NK-92 (cell line): ENCODE measurements around the gene EGR4.
"Not testable (repeated sequence)": the region's sequence is repeated elsewhere in the genome, so short reads cannot be mapped to it uniquely, and the experiment has no call there.

Experiments
- DNase-seq: peaks from one replicate; lab custom pipeline; 2025; ENCODE audit not compliant: unreplicated experiment; lab: John Stamatoyannopoulos, UW

EGR4 gene

DNA sequence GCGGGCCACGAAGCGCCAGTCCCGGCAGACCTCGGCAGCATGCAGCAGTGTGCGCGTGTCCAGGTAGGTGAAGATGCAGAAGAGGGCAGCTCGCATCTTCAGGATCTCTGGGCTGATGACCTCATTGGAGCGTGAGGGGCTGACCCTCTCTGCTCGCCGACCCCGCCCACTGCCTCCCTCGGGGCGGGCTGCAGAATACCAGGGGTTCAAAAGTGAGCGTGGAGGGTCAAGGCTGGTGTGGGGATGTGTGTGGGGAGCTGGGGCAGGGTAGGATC lies 29.1 kb downstream of the EGR4 start:
- DNase-seq, result no peak

- DNase-seq, result no peak
These were observed 29.6 kb downstream of the EGR4 start for GRCh38 chr2:73263540-73264331.

GRCh38 chr2:73262691-73263429 lies 30.5 kb downstream of the EGR4 start:
- DNase-seq, result not testable (repeated sequence)

DNA sequence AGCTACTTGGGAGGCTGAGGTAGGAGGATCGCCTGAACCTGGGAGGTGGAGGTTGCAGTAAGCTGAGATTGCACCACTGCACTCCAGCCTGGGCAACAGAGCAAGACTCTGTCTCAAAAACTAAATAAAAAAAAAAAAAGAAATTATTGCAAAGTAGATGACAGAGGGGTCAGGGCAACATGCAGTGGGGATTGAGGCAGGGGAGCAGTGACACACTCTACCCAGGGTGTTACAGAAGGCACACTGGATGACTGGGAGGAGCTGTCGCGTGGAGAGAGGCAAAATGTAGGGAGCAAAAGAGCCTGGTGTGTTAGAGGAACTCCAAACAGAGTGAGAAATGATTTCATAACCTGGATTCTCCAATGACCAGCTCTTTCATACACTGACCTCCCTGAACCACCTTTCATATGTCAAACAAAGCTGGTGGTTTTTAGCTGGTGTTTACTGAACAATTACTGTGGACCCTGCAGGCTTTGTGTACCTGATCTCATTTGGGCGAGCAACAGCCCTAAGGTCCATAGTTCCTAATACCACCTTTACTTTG lies 31.2 kb downstream of the EGR4 start:
- no peak for DNase-seq

DNA sequence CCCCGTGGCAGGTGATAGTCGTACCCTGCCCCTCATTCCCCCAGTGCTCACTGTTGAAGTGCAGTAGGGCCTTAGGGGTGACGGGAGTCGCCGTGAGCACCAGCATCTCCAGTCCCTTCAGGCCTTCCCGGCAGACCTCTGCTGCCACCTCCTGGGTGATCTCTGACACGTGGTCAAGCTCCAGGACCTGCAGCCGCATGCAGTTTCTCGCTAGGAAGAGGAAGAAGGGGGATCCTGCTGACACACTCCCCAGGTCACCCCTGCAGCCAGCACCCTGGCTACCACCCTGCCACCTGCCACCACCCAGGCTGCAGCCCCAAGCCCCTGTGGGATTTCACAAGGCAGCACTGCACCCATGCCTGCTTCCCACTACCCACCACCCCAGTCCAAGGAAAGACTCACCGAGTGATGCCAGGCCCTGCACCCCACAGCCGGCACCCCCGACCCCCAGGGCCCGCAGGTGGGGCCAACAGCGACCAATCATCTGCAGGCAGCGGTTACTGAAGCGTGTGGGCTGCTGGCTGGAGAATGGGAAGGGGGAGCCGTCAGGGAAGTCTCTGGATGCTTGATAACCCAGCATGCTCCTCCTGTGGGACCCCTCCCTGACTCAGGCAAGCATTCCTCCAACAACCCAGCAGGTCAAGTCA lies 32.9 kb downstream of the EGR4 start:
- DNase-seq, result no peak

DNA sequence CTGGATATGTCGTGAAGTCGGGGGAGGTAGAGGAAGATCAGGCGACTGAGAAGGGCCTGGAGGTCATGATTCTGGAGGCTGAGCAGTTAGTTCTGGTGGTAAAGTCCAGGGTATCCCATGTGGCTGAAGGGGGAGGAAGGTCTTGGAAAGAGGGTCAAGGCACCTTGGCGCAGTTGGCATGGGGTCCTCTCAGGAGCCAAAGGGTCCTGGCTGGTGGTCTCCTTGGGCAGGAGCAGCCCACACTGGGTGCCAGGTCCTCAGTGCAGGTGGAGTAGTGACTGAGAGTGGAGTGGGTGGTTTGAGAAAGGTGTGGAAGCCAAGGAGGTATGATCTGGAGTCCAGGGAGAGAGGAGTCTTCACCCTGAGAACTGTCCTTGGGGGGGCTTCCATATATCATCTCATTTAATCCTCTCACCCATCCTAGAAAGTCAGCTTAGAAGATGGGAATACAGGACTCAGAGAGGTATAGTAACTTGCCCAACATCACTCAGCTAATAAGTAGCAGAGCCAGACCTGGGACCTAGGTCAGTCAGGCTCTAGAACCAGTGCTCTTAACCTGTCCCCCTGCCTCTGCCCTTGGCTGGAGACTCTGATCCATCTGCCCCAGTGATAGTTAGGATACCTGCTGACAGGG lies 33.5 kb downstream of the EGR4 start:
- no peak for DNase-seq

DNA sequence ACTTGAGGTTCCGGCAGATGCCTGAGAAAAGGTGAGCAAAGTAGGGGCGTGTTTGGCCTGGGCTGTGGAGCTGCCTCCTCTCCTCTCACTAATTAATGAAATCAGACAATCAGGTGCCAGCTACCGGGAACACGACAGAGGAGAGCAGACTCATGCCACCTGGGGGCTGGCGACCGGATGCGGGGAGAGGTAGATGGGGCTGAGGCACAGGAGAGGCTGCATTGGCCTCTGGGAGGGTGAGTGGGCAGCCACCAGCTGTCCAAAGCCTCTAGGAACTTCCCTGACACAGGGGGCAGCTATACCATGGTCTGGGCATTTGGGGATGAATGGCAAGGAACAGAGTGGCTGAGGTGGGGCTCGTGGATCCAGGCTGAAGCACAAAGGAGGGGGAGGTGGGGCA lies 34.1 kb downstream of the EGR4 start:
- no peak for DNase-seq

DNA sequence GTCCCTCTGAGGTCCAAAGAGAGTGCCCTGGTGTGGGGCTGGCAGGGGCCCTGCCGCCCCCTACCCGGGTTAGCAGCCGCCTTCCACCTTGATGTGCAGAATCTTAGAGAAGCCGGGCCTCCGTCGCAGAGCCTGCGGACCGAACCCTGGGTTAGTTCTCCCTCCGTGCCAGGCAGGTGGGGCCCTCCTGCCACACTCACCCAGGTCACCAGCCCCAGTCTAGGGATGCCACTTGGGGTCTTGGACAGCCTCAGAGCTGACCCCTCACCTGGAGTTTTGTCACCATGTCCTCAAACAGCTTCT lies 34.5 kb downstream of the EGR4 start:
- DNase-seq, result no peak

DNA sequence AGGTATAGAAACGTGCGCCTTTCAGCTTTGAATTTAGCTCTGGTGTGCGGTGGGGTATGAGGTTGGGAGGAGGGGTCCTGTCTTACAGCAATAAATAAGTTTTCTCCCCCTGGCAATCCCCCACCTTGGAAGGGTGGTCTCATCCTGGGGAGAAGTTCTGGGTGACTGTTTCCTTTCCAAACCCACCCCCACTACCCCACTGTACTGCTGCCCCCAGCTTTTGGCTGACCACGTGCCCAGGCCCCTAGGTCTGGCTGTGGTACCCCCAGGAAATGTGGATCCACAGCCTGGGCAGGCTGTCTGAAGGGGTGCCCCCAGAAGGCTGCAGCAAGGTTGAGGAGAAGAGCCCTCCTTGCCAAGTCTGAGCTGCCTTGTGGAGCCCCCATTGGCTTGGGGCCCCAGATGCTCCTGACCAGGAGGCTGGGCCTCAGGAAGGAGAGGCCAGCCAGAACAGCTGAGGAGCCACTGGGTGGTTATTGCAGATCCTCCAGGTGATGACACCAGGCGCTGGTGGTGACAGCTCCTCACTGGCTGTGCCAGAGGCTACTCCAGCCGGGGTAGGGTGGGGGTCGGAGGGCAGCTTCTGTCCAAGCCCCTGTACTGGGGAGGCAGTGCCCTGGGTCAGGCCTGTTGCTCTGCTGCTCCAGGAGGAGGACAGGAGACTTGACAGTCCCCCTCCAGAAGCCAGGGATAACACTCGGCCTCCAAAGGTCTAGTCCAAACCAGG lies 35.0 kb downstream of the EGR4 start:
- no peak for DNase-seq

GRCh38 chr2:73257425-73258125 lies 35.8 kb downstream of the EGR4 start:
- DNase-seq, result no peak

GRCh38 chr2:73257021-73257420 lies 36.3 kb downstream of the EGR4 start:
- DNase-seq, result no peak

GRCh38 chr2:73256618-73256922 lies 36.8 kb downstream of the EGR4 start:
- DNase-seq, result no peak

DNA sequence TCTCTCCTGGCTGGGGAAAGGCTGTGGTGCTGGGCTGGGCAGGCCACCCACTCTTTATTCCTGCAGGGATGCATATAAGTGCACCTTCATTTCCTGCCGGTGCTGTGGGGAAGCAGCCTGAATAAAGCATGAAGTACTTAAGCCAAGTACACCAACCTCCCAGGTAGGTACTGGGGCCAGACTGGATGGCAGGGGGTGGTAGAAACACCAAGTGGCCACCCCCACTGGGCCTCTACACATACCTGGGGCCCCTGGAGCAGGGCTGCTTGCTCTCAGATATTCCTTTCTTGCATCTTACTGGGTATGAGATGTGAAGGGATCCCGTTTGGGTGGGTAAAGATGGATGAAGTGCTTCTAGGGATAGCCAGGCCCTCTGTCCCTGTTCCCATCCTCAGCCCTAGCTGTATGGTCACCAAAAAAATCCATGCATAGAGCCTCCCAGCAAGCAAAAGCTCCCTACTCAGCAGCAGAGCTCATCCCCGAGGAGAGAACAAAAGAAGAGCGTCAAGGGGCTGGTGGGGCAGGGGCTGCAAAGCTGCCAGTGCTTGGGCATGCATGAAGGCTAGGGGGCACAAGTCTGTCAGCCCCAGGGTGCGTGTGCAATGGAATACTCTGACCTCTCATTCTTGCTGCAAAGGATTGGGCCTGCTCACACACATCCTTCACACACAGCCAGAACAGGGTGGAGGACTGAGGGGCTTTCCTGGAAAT lies 37.3 kb downstream of the EGR4 start:
- DNase-seq, result no peak

DNA sequence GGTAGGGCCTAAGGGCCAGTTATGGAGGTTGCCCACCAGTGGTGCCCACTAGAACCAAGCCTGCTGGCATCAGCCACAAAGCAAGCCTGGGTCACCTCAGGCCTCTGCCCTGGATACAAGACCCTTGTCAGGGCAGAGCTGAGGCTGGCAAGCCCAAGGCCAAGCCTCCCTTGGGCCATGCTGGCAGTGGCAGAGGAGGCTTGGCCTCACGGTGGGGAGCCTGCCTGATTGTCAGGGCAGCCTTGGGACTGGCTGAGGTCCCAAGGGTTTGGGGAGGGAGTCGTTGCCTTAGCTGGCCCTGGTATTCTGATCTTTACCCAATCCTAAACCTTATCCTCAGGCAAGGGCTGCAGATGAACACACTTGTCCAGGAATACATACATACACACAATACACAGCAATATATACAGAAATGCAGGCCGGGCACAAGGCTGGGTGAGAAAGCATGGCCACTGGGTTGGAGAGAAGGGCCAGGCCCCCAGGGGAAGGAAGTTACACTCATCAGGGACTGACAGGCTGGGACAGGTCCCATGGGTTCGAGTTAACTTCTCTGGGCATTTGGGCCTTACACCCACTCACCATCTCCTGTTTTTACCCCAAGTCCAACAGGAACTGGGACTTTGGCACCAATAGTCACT lies 38.2 kb downstream of the EGR4 start:
- no peak for DNase-seq

DNA sequence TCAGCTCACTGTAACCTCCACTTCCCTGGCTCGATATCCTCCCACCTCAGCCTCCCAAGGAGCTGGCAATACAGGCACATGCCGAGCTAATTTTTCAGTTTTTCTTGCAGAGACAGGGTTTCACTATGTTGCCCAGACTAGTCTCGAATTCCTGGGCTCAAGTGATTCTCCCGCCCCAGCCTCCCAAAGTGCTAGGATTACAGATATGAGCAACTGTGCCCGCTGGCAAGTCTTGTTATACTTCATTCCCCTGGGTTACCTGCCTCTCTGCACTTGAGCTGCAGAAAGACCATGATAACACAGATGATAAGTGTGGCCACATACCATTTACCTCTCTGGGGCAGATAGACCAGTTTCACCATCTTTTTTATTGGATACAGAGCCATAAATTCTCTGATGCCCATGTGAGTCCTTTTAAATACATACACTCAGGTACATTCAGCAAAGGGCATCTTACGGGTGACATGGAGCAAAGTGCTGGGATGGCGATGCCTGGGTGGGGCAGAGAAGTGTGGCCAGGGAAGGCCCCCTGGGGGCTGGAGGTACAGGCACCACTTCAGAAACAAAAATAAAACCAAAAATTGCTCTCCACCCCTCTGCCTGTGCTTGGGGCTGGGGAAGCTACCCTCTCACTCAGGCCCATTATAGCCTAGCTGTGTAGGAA lies 38.9 kb downstream of the EGR4 start:
- no peak for DNase-seq

DNA sequence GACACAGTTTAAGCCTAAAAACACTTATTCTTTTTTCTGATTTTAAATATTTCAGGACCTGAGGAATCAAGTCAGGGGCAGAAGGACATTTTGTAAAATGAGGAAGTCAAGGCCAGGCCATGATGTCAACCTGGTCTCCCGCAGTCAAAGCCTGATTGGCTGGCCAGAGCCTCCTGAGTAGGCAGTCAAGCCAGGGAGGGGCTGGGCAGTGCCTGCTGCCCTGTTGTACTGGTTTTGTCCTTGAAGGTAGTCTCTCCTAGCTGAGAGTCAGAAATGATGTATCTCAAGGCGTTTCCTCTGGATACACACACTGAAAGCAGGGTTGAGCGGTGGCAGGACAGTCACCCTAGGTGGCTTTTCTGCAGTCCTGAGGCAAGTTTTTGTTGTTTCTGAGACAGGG lies 39.4 kb downstream of the EGR4 start:
- no peak for DNase-seq

DNA sequence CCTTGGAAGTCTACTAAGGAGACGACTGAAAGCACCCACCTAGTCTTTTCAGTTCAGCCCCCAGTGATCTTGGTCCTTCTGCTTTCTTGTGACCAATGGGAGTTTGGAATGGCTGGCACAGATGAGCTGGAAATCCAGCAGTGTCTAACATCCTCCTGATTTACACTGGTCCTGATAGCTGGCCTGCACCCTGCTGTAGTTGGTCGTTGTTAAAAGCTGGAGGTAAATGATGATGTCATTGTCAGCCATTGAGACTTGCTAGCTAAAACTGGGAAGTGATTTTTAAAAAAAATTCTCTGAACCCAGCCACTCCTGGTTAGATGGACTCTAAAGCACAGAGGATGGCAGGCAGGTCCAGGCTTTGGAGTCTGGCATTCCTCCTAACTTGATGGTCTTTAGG lies 39.9 kb downstream of the EGR4 start:
- DNase-seq, result no peak

- DNase-seq, result no peak
These were observed 40.9 kb downstream of the EGR4 start for GRCh38 chr2:73252238-73253027.
